ENCODE measurements around the gene FBXL17.

FBXL17 gene

DNA sequence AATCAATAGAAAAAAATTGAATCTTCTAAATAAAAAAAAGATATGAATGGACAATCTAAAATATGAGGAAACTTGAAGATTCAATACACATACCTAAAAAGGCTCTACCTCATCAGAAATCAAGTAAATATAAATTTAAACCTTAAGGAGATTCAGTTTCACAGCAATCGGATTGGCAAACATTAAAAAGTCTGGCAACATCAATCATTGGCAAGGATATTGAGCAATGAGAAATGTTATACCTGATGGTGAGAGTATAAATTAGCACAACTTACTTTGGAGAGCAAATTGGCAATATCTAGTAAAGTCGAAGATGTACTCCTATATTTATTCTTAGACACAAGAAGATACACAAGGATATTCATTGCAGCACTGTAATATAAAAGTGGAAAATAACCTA lies 436.8 kb downstream of the FBXL17 start:
- DNase-seq = no peak

DNA sequence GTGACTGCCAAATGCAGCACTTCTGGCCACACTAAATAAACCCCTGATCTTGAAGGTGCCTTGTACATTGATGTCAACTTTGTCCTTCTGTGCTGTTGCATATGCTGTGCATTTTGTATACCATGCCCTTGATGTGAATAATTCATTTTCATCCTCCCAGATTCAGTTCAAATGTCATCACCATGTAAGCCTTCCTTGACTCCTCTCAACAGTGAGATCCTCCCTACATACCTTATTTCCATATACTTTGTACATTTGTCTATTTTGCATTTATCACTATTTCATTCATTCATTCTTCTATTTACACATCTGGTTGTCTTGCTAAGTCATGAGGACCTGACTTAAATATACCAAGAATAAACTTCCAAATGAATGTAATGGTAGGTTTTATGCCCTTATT lies 438.0 kb downstream of the FBXL17 start:
- DNase-seq = no peak

GRCh38 chr5:107941036-107941435 lies 440.9 kb downstream of the FBXL17 start:
- no peak for DNase-seq

DNA sequence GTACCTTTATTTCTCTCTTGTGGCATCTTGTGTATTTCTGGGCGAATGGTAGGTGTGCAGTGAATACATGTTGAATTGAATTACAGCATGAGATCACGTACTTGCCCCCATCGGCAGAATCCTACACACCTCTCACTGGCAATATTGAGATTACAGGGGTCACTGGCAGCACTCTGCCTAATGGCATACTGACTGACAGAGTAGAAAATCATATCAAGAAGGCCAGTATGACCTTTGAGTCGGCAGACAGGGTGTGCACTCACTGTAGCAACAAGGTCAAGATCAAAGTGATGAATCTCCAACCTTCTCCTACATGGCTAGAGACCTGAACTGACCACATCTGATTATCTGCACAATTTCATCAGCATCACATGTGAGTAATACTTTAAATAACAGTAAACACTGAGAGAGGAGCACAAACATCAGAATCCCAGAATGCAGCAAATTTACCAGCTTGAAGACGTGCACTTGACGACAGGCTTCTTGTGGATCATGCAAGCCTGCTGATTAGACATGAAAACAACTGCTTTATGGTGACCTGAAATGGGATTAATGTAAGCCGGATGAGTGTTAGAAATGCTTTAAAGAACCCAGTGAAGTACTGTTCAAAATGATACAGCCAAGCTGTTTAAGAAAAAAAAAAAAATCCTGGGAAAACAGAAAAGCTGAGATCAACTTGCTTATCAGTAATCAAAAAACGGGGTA lies 444.1 kb downstream of the FBXL17 start:
- DNase-seq = no peak

- DNase-seq = no peak
Observed at GRCh38 chr5:107937204-107937603, 444.7 kb downstream of the FBXL17 start.

GRCh38 chr5:107936515-107936914 lies 445.4 kb downstream of the FBXL17 start:
- DNase-seq = no peak

DNA sequence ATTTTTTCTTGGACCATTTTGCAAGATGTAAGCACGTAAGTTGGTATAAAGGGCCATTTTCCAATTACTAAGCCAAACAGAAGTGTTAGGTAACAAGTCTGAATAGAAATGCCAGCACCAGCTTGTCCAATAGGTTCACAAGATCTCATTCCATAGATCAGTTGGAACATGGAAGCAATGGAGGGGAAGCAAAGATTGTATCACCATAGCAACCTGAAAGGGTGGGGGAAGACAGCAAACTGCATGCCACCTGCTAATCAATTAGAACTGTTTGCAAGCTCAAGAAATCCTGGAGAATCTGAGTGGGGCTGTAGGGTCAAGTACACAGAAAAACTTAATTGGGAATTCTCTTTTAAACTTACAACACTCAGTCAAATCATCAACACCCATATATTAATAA lies 446.3 kb downstream of the FBXL17 start:
- DNase-seq = no peak

- DNase-seq = no peak
Observed at GRCh38 chr5:107933326-107933725, 448.6 kb downstream of the FBXL17 start.

DNA sequence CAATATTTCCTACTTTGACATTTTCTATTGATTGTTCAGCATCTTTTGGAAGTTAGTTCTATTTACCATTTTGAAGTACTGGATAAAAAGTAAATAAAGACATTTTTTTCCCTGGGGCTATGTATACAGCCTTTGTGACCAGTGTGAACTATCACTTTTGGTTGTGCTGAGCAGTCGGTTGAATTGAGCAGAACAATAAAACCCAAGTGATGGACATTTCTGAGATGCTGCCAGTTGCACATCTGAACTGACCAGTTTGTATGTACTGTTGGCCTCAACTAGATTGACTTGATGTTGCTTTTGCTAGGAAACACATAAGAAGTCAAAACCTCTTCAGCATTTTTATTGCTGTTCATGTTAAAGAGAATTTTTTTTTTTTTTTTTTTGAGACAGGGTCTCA lies 451.0 kb downstream of the FBXL17 start:
- DNase-seq = no peak

DNA sequence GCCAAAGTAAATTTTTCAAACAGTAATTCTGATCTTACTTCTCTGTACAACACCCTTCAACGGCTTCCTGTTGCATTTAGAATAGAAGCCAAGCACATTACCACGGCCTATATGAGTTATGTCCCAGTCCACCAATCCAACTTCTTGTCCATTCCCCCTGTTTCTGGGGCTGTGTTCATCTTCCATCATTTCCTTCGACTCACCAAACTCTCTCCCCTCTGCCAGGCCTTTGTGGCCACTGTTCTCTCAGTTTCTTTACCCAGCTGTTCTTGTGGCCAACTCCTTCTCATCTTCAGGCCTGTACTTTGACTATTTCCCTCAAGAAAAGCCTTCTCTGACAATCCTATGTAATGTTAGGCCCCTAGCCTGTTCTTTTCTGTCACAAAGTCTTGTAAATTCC lies 451.8 kb downstream of the FBXL17 start:
- DNase-seq = no peak

DNA sequence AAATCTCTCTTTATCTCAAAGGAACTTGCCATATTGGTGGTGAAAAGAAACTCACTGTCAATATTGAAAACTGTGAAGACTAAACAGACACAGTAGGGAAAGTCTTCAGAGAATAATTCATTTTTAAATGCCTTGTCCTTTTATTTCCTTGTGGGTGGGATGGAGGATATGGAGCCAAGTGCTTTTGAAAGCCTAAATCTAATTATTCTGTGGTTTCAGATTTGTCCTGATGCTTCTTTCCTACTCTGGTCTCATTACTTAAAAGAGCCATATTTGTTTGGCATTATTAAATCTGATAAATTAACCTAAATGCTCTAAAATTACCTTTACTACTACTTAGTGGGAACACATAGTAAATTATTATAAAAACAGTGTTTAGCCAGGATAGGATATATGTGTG lies 452.8 kb downstream of the FBXL17 start:
- DNase-seq = no peak

DNA sequence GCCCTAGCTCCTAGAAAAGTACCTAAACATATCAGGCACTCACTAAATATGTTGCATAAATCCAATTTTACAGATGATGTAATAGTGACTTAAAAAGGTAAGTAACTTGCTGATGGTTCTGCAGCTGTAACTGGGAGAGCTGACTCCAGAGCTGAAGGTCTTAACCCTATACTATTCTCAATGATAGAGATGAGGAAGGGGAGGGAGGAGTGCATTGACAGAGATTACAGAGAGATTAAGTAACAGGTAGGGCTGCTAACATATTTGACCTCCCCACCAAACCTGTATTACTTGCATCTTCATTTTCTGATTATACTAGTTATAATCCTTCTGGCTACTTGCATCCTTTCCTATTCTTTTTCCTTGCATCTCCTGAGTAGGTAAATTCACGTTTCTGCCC lies 455.8 kb downstream of the FBXL17 start:
- no peak for DNase-seq

DNA sequence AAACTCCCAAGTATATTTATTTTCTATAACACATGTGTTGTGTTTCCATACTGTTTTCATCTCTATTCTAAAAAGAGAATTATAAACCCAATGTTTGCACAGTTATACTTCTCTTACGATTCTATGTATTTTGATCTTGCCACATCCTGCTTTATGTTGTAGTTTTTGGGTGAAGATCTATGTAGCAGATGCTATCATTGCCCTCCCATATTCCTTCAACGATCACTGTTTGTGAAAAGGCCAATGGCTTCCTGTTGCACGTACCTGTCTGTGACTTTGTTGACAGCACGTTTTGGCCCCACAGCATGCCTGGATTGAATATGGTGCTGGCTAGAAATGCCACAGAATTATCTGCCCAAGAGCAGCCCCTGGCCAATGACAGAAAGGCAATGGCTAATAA lies 456.7 kb downstream of the FBXL17 start:
- no peak for DNase-seq

DNA sequence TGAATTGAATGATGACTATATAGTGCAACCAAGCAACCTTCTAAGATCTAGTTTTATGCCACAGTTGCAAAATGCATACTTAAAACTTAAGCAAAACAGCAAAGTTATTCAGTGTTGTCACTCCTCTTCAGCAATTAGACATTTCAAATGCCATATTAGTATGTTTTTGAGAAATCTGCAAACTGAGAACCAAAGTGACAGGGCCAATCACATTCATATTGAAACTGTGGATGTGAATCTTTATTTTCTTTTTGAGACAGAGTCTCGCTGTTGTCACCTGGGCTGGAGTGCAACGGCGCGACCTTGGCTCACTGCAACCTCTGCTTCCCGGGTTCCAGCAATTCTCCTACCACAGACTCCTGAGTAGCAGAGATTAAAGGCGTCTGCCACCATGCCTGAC lies 461.9 kb downstream of the FBXL17 start:
- no peak for DNase-seq

DNA sequence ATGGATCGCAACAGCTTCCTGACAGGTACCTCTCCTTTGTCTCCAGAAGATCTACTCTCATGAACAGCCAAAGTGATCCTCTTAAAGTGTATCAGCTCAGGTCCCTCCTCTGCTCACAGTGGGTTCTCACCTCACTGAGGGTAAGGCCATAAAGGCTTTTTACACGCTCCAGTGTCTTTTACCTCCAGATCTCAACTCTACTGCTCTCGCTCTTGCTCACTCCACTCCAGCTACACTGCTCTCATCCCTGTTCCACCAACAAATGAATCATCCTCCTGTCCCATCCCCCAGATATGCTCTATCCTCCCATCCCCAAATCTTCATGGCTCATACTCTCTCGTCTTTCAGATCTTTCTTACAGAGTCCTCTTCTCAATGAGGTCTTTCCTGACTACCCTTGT lies 462.5 kb downstream of the FBXL17 start:
- no peak for DNase-seq

DNA sequence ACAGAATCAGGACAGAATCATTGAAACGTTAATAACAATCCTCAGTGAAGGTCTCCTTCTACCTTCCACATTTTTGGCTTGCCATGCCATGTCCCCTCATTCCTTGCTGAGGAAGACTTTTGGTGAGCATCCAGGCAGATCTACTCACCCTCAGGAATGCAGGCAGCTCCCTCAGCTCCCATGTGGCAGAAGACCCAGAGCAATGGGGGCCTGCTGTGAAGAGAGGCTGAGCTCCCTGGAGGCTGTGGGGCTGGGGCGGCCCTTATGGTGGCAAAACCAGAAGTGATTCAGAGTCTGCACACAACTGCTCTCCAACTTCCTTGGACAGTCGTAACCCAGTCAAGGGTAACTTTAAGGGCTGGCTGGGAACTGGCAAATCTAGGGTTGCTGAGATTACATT lies 463.9 kb downstream of the FBXL17 start:
- no peak for DNase-seq

- no peak for DNase-seq
Observed at GRCh38 chr5:107916731-107917725, 464.9 kb downstream of the FBXL17 start.

DNA sequence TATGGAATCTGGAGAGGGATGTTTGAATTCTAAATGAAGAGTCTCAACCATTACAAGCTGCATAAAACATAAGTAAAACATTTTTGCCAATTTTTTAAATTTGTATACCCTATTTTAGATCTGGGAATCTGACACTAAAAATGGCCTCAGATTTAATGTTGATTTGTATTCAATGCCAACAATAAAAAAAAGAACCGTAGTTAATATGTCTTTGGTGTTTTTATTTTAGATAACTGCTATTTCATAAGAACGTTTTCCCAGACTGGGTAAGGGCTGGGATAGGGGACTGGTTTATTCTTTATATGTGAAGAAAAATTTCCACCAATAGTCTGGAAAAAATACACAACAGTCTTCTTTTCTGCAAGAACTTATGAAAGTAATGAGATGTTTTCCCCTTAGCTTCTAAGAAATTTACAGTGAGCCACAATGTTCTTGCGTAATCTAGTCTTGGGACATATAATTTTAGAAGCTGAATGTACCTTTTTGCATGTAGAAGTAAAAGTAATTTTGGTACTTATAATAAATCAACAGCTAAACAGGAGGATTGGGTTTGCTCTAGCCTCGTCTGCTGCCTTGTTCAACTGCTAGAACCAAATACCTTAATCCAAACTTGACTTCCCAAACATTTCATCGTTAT lies 466.6 kb downstream of the FBXL17 start:
- DNase-seq = no peak

DNA sequence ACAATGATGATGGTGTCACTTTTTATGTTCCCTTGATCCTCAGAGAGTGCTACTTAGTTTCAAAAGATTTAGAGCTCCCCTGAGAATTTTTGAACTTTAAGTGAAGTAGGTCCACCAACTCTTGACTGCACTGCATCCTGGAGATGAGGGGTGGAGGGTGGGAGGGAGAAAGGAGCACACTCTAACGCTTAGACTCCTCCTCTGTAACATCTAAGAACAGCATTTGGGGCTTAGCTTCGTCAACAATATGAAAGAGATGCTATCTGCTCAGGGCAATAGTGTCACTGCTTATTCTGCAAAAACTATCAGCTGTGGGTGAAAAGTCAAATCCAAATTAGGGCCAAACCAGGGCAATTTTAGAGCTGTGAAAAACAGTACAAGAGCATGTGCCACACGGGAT lies 468.4 kb downstream of the FBXL17 start:
- no peak for DNase-seq

GRCh38 chr5:107900721-107901120 lies 481.2 kb downstream of the FBXL17 start:
- DNase-seq = no peak

- no peak for DNase-seq
Observed at GRCh38 chr5:107894361-107894760, 487.5 kb downstream of the FBXL17 start.

GRCh38 chr5:107893642-107894041 lies 488.3 kb downstream of the FBXL17 start:
- no peak for DNase-seq

- no peak for DNase-seq
Observed at GRCh38 chr5:107889387-107889786, 492.5 kb downstream of the FBXL17 start.

DNA sequence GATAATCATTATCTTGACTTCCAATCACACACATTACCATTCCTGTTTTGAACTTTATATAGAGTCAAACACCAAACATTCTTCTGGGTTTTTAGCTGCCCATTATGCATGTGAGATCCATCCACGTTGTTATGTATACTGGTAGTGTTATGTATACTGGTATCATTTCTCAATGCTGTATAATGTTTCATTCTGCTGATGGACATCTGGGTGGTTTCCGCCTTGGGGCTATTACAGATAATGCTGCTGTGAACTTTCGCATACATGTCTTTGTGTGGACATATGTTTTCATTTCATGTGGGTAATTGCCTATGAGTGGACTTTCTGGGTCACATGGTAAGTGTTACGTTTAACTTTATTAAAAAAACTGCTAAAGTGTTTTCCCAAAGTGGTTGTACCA lies 493.4 kb downstream of the FBXL17 start:
- no peak for DNase-seq

Measured in NCI-H187 (cell line).